H1 (cell line): ENCODE data around the gene ADGRV1.

Source experiments
- CBX8 ChIP-seq: fragments of 300-800, 300-1000 bp; sonication (generic); IDR thresholded peaks from 2 replicates; pipeline ENCODE4 v1.7.1; 2016; ENCODE audit warnings: low read depth, low read length, borderline replicate concordance
- CTCF ChIP-seq, 3 experiments: IDR thresholded peaks; 1 replicate in 2 of 3; 2 replicates in 1 of 3; pipeline versions ENCODE4 v1.5.1 to v1.6.1; 2011; ENCODE audit warnings: low read length in 3 of 3, mild to moderate bottlenecking in 3 of 3, inconsistent platforms in 2 of 3, low read depth in 1 of 3, moderate library complexity in 1 of 3; ENCODE audit not compliant: insufficient read depth in 1 of 3; ENCODE audit errors: control extremely low read depth in 1 of 3
- EP300 ChIP-seq, 2 experiments: IDR thresholded peaks; 1 replicate in 1 of 2; 2 replicates in 1 of 2; pipeline ENCODE4 v1.6.1; 2011 to 2012; ENCODE audit warnings: low read depth in 2 of 2, low read length in 2 of 2, mild to moderate bottlenecking in 2 of 2, borderline replicate concordance in 1 of 2, inconsistent platforms in 1 of 2, moderate library complexity in 1 of 2
- EZH2 ChIP-seq: fragments of 200-600 bp; sonication (generic); IDR thresholded peaks from 2 replicates; pipeline ENCODE4 v1.7.1; 2012; ENCODE audit warnings: low read depth, mild to moderate bottlenecking, moderate library complexity, low read length, inconsistent platforms; ENCODE audit not compliant: severe bottlenecking
- KDM1A ChIP-seq: fragments of 200-600, 300-600 bp; sonication (generic); IDR thresholded peaks from 2 replicates; pipeline ENCODE4 v1.7.1; 2016; ENCODE audit warnings: mild to moderate bottlenecking, low read length, borderline replicate concordance
- MAFK ChIP-seq: IDR thresholded peaks from 2 replicates; pipeline ENCODE4 v1.6.1; 2012; ENCODE audit warnings: low read depth, mild to moderate bottlenecking, improper control_type of control experiment, low read length
- POLR2AphosphoS5 ChIP-seq: IDR thresholded peaks from 2 replicates; pipeline ENCODE4 v1.6.1; 2011; ENCODE audit warnings: low read depth, low read length
- SRF ChIP-seq: IDR thresholded peaks from 2 replicates; pipeline ENCODE4 v1.6.1; 2011; ENCODE audit warnings: mild to moderate bottlenecking, low read depth, low read length, moderate library complexity

- TF ChIP-seq EP300 (IDR thresholded peaks at IDR 0.05; ENCODE audit: borderline replicate concordance in 1 of 2, low read depth in 2 of 2, low read length in 2 of 2) (no peak), CBX8 (no peak), MAFK (no peak), CTCF (IDR thresholded peaks at IDR 0.05; ENCODE audit: control extremely low read depth in 1 of 3, insufficient read depth in 1 of 3, low read depth in 1 of 3, low read length in 3 of 3) (no peak), EZH2 (no peak), POLR2AphosphoS5 (no peak), KDM1A (no peak), SRF (no peak)
These were observed 628.4 kb downstream of the ADGRV1 start for GRCh38 chr5:91187032-91187431.
